NCI-H1694 treated with DMSO at 0.1 percent for 48 hours (cell line): Measurements from ENCODE around the gene TAOK2.

Source experiments
- DNase-seq: peaks from one replicate; lab custom pipeline; 2025; lab: John Stamatoyannopoulos, UW

The TAOK2 gene

GRCh38 chr16:29963021-29963743, 10.5 kb upstream of the TAOK2 start:
- DNase-seq = no peak

GRCh38 chr16:29968205-29968604, 5.5 kb upstream of the TAOK2 start:
- no peak for DNase-seq

- no peak for DNase-seq
Measured at GRCh38 chr16:29971304-29971703, 2.4 kb upstream of the TAOK2 start.

- DNase-seq = no peak
Measured at GRCh38 chr16:29972500-29972899, 1.2 kb upstream of the TAOK2 start.

DNA sequence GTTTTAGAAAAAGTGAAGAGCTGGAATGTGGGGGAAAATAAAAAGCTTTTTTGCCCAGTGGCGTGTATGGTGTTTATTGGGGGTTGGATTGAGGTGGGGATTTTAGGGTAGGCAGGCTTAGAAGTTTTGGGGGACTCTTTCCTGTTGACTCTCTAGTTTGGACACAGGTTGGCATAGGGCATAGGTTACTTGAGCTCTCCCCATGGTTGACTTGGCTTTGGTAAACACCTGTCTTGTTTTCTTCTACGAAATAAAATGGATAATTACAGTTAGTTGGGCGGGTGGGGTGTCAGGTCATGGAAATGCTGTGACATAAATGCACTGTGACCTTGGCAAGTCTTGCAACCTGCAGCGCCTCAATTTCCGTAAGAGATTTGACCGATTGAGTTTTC, 680 bp upstream of the TAOK2 start:
- DNase-seq = no peak

- DNase-seq = no peak
Measured at GRCh38 chr16:29974291-29975133, 844 bp downstream of the TAOK2 start.

DNA sequence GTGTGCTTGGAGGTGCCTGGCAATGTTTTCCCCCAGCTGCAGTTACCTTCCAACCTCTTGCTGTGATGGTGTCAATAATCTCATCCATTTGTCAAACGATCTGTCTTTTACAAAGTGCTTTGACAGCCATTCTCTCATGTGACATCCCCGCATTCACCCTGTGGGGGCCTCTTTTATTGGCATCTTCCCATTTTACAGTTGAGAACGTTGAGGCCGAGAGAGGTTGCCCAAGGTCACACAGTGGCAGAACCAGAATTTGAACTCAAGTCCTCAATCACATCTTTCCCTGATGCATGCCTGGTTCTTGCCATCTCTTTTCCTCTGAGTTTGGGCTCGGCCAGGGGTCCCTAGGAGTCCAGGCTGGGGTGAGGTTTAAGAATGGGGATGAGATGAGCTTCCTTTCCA, 1.5 kb downstream of the TAOK2 start:
- DNase-seq = no peak

- DNase-seq = no peak
Measured at GRCh38 chr16:29975811-29976511, 2.3 kb downstream of the TAOK2 start.

DNA sequence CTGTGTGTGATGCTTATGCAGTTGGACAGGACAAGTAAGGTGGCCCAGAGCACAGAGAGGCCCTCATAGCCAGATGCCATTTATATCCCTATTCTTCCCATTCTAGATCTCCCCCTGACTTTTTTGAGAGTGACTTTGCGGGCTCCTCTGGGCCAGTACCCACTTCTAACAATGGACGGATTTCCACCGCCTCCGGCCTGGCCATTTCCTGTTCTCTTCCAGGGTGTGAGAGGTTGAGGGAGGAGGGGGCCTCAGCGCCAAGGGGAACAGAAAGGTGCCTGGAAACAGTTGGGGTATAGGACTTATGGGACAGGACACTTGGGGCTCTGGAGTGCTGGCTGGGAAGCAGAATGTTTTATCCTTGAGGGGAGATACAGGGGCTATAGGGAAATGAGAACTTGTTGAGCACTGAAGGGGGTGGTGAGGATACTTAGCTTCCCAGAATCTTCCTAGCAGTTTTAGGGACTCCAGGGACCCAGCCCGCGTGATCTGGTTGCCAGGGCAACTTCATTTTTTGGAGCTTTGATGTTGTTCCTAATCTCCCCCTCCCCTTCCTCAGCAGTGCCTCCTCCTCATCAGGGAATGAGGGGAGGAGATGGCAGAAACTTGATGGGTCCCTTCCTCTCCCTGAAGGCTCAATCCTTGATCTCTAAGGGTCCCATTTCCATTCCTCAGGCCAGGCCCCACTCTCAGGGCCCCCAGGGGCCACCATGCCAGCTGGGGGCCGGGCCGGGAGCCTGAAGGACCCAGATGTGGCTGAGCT, 3.6 kb downstream of the TAOK2 start:
- no peak for DNase-seq

DNA sequence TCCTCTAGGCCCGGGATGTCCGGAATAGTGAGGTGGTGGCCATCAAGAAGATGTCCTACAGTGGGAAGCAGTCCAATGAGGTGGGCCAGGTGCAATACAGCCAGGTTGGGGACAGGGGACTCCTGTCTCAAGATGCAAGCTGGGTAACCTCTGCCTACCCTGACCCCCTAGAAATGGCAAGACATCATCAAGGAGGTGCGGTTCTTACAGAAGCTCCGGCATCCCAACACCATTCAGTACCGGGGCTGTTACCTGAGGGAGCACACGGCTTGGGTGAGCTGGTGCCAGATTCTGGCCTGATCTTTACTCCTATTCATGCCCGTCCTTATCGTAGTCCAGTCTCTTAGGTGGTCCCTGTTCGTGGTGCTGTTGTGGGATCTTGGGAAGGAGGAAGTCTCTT, 4.4 kb downstream of the TAOK2 start:
- no peak for DNase-seq

- no peak for DNase-seq
Measured at GRCh38 chr16:29978564-29979270, 5.0 kb downstream of the TAOK2 start.

- DNase-seq = no peak
Measured at GRCh38 chr16:29982560-29983419, 9.1 kb downstream of the TAOK2 start.

DNA sequence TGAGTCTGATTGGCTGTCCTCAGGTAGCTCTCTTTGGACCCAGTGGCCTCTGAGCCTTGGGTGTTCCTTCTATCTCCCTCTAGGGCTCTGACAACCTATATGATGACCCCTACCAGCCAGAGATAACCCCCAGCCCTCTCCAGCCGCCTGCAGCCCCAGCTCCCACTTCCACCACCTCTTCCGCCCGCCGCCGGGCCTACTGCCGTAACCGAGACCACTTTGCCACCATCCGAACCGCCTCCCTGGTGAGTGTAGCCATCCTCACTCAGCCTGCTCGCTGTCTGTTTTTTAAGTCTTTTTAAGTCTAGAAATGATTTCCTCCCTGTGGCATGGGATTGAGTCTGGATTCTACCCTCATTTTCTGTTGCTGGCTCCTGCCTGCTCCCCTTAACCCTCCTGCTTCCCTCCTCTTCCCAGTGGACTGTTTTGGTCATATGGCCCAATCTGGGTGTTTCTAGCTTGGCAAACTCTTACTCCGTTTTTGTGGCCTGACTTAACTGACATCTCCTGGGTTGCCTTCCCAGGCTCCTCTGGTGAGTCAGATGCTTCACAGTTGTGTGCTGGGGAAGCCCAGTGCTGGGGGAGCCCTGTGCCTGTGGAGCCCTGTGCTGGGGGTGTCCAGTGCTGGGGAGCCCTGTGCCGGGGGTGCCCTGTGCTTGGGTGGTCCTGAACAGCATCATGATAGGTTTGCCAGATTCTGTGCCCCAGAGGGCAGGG, 9.9 kb downstream of the TAOK2 start:
- no peak for DNase-seq

DNA sequence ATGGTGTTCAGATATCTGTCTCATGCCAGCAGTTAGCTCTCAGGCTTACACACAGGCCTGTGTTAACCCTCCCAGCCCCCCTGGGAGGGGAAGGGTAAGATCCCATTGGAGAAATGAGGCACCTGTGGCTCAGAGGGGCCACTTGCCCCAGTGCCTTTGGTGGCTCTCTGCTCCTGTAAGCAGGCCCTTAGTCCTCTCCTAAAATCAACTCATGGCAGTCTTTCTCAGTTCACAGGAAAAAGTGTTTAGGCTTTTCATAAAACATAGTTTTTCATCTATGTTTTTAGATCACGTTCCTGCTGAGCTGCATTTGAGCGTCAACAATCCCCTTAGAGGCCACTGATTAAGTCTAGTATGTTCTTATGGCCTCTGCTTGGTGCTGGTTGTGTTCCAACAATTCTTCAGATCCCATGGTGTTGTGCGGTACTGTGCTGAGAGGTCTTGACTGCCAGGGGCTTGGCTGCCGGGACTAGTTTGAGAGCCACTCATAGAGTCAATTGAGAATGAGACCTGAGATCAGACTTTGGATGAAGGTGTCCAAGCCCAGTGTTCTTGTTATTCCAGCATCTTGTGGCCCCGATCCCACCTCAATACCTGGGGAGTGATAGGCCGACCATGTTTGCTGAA, 10.6 kb downstream of the TAOK2 start:
- DNase-seq = no peak

DNA sequence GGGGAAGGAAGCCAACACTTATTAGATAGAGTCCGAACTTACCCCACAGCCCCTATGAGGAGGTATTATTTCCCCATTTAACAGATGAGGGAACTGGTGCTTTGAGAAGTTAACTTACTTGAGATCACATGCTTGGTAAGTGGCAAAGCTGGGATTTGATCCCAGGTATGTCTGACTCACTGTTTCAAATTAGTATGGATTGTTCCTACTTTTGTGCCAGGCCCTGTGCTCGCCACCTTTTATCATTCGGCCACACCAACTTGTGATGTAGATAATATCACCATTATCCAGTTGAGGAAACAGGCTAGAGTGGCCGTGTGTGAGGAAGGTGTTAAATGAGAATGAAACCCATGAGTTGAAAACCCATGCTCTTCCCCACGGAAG, 11.1 kb downstream of the TAOK2 start:
- no peak for DNase-seq

GRCh38 chr16:29985271-29985811, 11.7 kb downstream of the TAOK2 start:
- DNase-seq = no peak

GRCh38 chr16:29986231-29986630, 12.6 kb downstream of the TAOK2 start:
- DNase-seq = no peak

DNA sequence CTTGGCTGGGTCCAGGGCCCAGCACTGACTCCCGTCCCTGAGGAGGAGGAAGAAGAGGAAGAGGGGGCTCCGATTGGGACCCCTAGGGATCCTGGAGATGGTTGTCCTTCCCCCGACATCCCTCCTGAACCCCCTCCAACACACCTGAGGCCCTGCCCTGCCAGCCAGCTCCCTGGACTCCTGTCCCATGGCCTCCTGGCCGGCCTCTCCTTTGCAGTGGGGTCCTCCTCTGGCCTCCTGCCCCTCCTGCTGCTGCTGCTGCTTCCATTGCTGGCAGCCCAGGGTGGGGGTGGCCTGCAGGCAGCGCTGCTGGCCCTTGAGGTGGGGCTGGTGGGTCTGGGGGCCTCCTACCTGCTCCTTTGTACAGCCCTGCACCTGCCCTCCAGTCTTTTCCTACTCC, 13.3 kb downstream of the TAOK2 start:
- DNase-seq = no peak
